Stimulated activated naive CD8-positive, alpha-beta T cell treated with anti-CD3 and anti-CD28 coated beads, Interleukin-15, amount 100 ng/mL, for 72 hours (primary cell): ENCODE data around the gene NBDY.

Source experiments
- ATAC-seq: fragments of 150-1000 bp; cut with Tn5 transposase; 2 replicates; pipeline ENCODE4 v1.10.0; 2021; ENCODE audit warnings: mild to moderate bottlenecking, moderate library complexity
- DNase-seq, 2 donors: peaks; one replicate each; pipeline ENCODE4 v3.0.0; 2021 to 2022
- H3K27ac Mint-ChIP-seq, 2 donors: one replicate each; pipeline ENCODE4 v1.8.0; 2022; ENCODE audit warnings: mild to moderate bottlenecking in 2 of 2, mixed read lengths in 2 of 2, moderate library complexity in 2 of 2
- H3K27me3 Mint-ChIP-seq: one replicate; pipeline ENCODE4 v1.8.0; 2022; ENCODE audit warnings: mixed read lengths
- H3K4me1 Mint-ChIP-seq: one replicate; pipeline ENCODE4 v1.8.0; 2022; ENCODE audit warnings: mild to moderate bottlenecking, mixed read lengths
- H3K4me3 Mint-ChIP-seq, 2 donors: one replicate each; pipeline ENCODE4 v1.8.0; 2022; ENCODE audit warnings: mild to moderate bottlenecking in 2 of 2, mixed read lengths in 2 of 2, moderate library complexity in 1 of 2
- H3K9me3 Mint-ChIP-seq, 2 donors: one replicate each; pipeline ENCODE4 v1.8.0; 2022; ENCODE audit warnings: mixed read lengths in 2 of 2

NBDY gene

GRCh38 chrX:56860888-56861287, 131.8 kb downstream of the NBDY start:
- H3K27me3 Mint-ChIP-seq, result no peaks in the 10 kb centered on the region
- DNase-seq, result no peak
- no peak for ATAC-seq
- H3K4me1 Mint-ChIP-seq, result no peaks in the 10 kb centered on the region
- no peak overlapping the region for H3K27ac Mint-ChIP-seq
- peaks cover 0 to 7% of the 10 kb centered on the region in 2 donors for H3K9me3 Mint-ChIP-seq
- no peak overlapping the region for H3K4me3 Mint-ChIP-seq
